Adipose tissue (tissue), 3 donors: Measurements from ENCODE around the gene PPP1R8. TPM values are rescaled to one million over a fixed set of nuclear protein-coding genes. Genes with fewer than 3 reads are reported as not detected.
A peak's percentile ranks its signal among the peaks of the same experiment; 100 is the strongest.
"Not testable (repeated sequence)": the region's sequence is repeated elsewhere in the genome, so short reads cannot be mapped to it uniquely, and the experiment has no call there.

Source experiments
- H3K27ac ChIP-seq: one replicate; pipeline ENCODE4 v1.5.1; 2013; ENCODE audit warnings: low read depth, low read length
- WGBS, 3 donors: extraction: QIAGEN DNeasy Blood & Tissue Kit; methylation state at CpG; one replicate each; pipeline ENCODE4 v1.1.7; 2013; 5-methylcytosine and 5-hydroxymethylcytosine counted together
- polyA plus RNA-seq, 3 donors: library from polyadenylated mRNA; stranded (reverse); fragments of 200-250 nt; gene quantifications; one replicate each; pipeline ENCODE4 v1.2.3, GENCODE V29; 2013
- donor health status: healthy with polysubstance abuse.
- donor health status: Bipolar disorder and iron deficiency.
- donor health status: healthy.

The PPP1R8 gene
- polyA plus RNA-seq: 10 to 100 TPM; 12.3 to 27.6 (median 26.9) TPM

GRCh38 chr1:27830621-27831440 is at the start of gene PPP1R8:
Gene PPP1R8, plus strand, starts transcription at chr1:27830782. Its CDS starts 54 bp downstream, at chr1:27830836.
- 0 to 1% (median 0%) methylated on average over 55 to 60 of the region's 60 CpGs for WGBS, 3 donors
- peak within 1 kb of the TSS; percentile 26 for H3K27ac ChIP-seq

- no peak overlapping the region for H3K27ac ChIP-seq
- 89 to 95% (median 92%) methylated on average over 3 of the region's 3 CpGs for WGBS, 3 donors
These were observed 47.6 kb upstream of the PPP1R8 start for GRCh38 chr1:27782950-27783349.

- WGBS, 3 donors: 97 to 100% (median 98%) methylated on average over 1 of the region's 1 CpG
These were observed 45.9 kb upstream of the PPP1R8 start for GRCh38 chr1:27784700-27785099.

GRCh38 chr1:27785781-27786455 is 44.7 kb upstream of the PPP1R8 start:
- H3K27ac ChIP-seq: no peak overlapping the region

More at GRCh38 chr1:27784700-27785099, 45.9 kb upstream of the PPP1R8 start:
- no peak overlapping the region for H3K27ac ChIP-seq

- no peak overlapping the region for H3K27ac ChIP-seq
These were observed 42.7 kb upstream of the PPP1R8 start for GRCh38 chr1:27787895-27788294.

GRCh38 chr1:27789540-27790041 is 41.0 kb upstream of the PPP1R8 start:
- H3K27ac ChIP-seq: no peak overlapping the region
- WGBS, 3 donors: 31 to 57% (median 34%) methylated on average over 4 of the region's 4 CpGs

- WGBS, 3 donors: 94 to 98% (median 97%) methylated on average over 3 of the region's 3 CpGs
- H3K27ac ChIP-seq: not testable (repeated sequence)
These were observed 40.3 kb upstream of the PPP1R8 start for GRCh38 chr1:27790270-27790669.

- 59 to 83% (median 60%) methylated on average over 1 of the region's 1 CpG for WGBS, 3 donors
- H3K27ac ChIP-seq: no peak overlapping the region
These were observed 35.0 kb upstream of the PPP1R8 start for GRCh38 chr1:27795601-27796000.

GRCh38 chr1:27804791-27805190 is 25.8 kb upstream of the PPP1R8 start:
- WGBS, 3 donors: 90 to 91% (median 90%) methylated on average over 5 of the region's 5 CpGs

GRCh38 chr1:27806758-27807157 is 23.8 kb upstream of the PPP1R8 start:
- WGBS, 3 donors: 90 to 94% (median 93%) methylated on average over 7 of the region's 7 CpGs

More at GRCh38 chr1:27804791-27805190, 25.8 kb upstream of the PPP1R8 start:
- H3K27ac ChIP-seq: no peak overlapping the region

GRCh38 chr1:27807385-27807784 is 23.2 kb upstream of the PPP1R8 start:
- H3K27ac ChIP-seq: no peak overlapping the region
- 64 to 80% (median 74%) methylated on average over 2 of the region's 2 CpGs for WGBS, 3 donors

More at GRCh38 chr1:27806758-27807157, 23.8 kb upstream of the PPP1R8 start:
- H3K27ac ChIP-seq: no peak overlapping the region

- WGBS, 3 donors: 96 to 100% (median 96%) methylated on average over 3 of the region's 3 CpGs
- not testable (repeated sequence) for H3K27ac ChIP-seq
These were observed 22.5 kb upstream of the PPP1R8 start for GRCh38 chr1:27808131-27808530.

GRCh38 chr1:27809883-27810282 is 20.7 kb upstream of the PPP1R8 start:
- 91 to 93% (median 92%) methylated on average over 1 of the region's 1 CpG for WGBS, 3 donors
- H3K27ac ChIP-seq: no peak overlapping the region

- 93 to 97% (median 95%) methylated on average over 6 of the region's 6 CpGs for WGBS, 3 donors
- H3K27ac ChIP-seq: no peak overlapping the region
These were observed 18.7 kb upstream of the PPP1R8 start for GRCh38 chr1:27811741-27812500.

- H3K27ac ChIP-seq: no peak overlapping the region
- WGBS, 3 donors: 43 to 71% (median 65%) methylated on average over 2 of the region's 2 CpGs
These were observed 13.5 kb upstream of the PPP1R8 start for GRCh38 chr1:27816921-27817630.

GRCh38 chr1:27821761-27822315 is 8.7 kb upstream of the PPP1R8 start:
- no peak overlapping the region for H3K27ac ChIP-seq
- WGBS, 3 donors: 74 to 92% (median 91%) methylated on average over 8 of the region's 8 CpGs

- 95 to 96% (median 96%) methylated on average over 4 of the region's 4 CpGs for WGBS, 3 donors
- no peak overlapping the region for H3K27ac ChIP-seq
These were observed 6.8 kb upstream of the PPP1R8 start for GRCh38 chr1:27823784-27824183.

GRCh38 chr1:27824411-27824810 is 6.2 kb upstream of the PPP1R8 start:
- 90 to 97% (median 92%) methylated on average over 2 to 4 of the region's 4 CpGs for WGBS, 3 donors
- no peak overlapping the region for H3K27ac ChIP-seq
